ENCODE results near the gene ERCC5.

DNA sequence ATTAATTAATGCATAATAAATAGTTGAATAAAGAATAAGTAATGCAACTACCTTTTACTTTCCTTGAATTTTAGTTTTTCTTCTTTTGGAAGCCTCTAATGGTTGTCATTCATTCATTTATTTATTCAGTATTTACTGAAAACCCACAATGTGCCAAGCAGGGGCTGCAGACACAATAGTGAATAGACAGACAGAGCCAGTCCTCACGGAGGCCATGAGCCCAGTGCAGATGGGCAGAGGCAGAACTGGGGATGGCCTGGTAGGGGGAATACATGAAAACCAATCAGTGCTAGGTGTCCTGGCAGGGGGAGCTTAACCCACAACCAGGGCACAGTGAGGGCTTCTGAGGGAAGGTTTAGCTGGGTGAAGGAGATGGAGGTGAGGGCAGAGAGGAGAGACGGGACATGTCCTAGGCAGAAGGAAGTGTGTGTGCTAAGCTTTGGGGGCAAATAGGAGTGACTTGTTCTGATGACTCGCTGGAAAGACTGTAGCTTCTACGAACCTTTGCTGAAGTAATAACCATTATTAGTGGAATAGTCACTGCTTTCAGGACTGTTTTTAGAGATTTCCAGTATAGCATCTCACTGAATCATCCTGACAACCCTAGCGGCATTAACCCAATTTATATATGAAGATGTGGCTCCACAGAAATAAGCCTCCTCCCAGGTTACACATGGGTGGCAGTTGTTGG, 55.9 kb downstream of the ERCC5 start:
- TF ChIP-seq, protein P1, sequence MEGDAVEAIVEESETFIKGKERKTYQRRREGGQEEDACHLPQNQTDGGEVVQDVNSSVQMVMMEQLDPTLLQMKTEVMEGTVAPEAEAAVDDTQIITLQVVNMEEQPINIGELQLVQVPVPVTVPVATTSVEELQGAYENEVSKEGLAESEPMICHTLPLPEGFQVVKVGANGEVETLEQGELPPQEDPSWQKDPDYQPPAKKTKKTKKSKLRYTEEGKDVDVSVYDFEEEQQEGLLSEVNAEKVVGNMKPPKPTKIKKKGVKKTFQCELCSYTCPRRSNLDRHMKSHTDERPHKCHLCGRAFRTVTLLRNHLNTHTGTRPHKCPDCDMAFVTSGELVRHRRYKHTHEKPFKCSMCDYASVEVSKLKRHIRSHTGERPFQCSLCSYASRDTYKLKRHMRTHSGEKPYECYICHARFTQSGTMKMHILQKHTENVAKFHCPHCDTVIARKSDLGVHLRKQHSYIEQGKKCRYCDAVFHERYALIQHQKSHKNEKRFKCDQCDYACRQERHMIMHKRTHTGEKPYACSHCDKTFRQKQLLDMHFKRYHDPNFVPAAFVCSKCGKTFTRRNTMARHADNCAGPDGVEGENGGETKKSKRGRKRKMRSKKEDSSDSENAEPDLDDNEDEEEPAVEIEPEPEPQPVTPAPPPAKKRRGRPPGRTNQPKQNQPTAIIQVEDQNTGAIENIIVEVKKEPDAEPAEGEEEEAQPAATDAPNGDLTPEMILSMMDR (IDR thresholded peaks at IDR 0.05) = no peak
- no peak for TF ChIP-seq POLR2A (IDR thresholded peaks at IDR 0.05)
